Muscle of leg (tissue), 11 donors: ENCODE results near the gene TEX53. TPM values are rescaled to one million over a fixed set of nuclear protein-coding genes. Genes with fewer than 3 reads are reported as not detected.

ENCODE experiments used
- DNase-seq: peaks from one replicate; pipeline ENCODE4 v3.0.0; 2013
- H3K27ac ChIP-seq: one replicate; pipeline ENCODE4 v1.5.1; 2013; ENCODE audit warnings: mild to moderate bottlenecking, low read length, control low read depth
- H3K27me3 ChIP-seq: one replicate; pipeline ENCODE4 v1.6.1; 2013; ENCODE audit warnings: low read length; ENCODE audit not compliant: control insufficient read depth, insufficient read depth
- H3K36me3 ChIP-seq: one replicate; pipeline ENCODE4 v1.6.1; 2013; ENCODE audit warnings: low read length; ENCODE audit not compliant: control insufficient read depth, insufficient read depth
- H3K4me1 ChIP-seq: one replicate; pipeline ENCODE4 v1.6.1; 2013; ENCODE audit warnings: low read length; ENCODE audit not compliant: control insufficient read depth, insufficient read depth
- H3K4me3 ChIP-seq: one replicate; pipeline ENCODE4 v1.5.1; 2013; ENCODE audit warnings: low read length, control low read depth
- H3K9me3 ChIP-seq: replicated peaks from 2 replicates; pipeline ENCODE4 v1.6.1; 2013; ENCODE audit warnings: low read depth, low read length; ENCODE audit not compliant: control insufficient read depth
- WGBS: methylation state at CpG from one replicate; pipeline ENCODE4 v1.1.5; 2013; ENCODE audit warnings: missing lambda C conversion rate; ENCODE audit not compliant: insufficient coverage; 5-methylcytosine and 5-hydroxymethylcytosine counted together
- polyA plus RNA-seq, 8 donors: library from polyadenylated mRNA; unstranded; fragments of 120-200 nt; gene quantifications; one replicate each; pipeline versions ENCODE4 v1.2.1 to v1.2.3, GENCODE V29; 2013; ENCODE audit warnings: inconsistent platforms in 1 of 8, low replicate concordance in 1 of 8; ENCODE audit not compliant: insufficient read length in 8 of 8, insufficient read depth in 1 of 8
- total RNA-seq: library from RNA; stranded (reverse); fragments of 120-200 nt; gene quantifications from one replicate; pipeline ENCODE4 v1.2.4, GENCODE V29; 2013

Gene TEX53
- total and polyA plus RNA-seq, 9 donors, result not detected

DNA sequence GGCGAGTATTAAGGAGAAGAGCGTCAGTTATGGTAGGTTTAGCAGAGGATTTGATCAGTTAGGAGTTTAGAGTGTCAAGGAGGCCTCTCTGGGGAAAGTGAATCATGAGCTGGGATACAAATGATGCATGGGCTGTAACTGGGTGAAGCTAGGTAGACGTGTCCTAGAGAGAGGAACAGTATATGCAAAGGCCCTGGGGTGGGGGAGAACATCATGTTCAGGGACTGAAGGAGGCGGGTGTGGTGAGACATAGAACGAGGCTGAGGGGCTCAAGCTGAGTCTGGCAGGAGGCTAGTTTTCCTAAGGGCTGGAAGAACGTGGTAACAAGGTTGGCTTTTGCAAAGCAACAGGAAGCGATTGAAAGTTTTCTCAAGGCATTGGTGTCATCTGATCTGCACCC lies 36.0 kb downstream of the TEX53 start:
- Histone ChIP-seq H3K9me3 (no peaks in the 10 kb centered on the region), H3K4me1 (no peaks in the 10 kb centered on the region), H3K36me3 (peaks cover 8% of the 10 kb centered on the region), H3K4me3 (no peak overlapping the region), H3K27me3 (no peaks in the 10 kb centered on the region), H3K27ac (no peak overlapping the region)
- 82% methylated on average over 7 of the region's 7 CpGs for WGBS
- no peak for DNase-seq

DNA sequence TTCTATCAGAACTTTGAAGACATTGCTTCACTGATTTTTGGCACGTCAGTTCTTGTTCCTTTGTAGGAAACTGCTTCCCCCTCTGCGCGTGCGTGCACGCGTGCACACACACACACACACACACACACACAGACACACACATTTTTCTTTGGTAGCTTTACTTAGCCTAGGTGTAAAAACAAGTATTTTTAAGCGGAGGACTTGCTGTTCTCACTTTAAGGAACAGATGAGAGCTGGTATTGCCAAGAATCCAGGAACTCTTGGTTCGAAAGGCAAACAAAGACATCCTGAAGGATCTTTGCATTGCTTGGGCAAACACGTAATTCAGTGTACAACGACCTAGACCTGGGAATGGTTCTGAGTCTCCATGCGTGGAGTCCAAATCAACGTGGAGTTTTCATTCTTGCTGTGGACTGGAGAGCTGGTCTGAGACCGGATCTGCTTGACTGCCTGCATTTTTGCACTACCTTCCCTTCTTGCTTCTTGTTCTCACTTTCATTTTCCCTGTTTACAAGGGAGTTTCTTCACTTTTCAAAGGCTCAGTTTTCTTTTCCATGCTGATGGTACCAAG lies 38.3 kb downstream of the TEX53 start:
- WGBS, result 87% methylated on average over 5 of the region's 13 CpGs
- H3K9me3 ChIP-seq, result no peaks in the 10 kb centered on the region
- H3K27ac ChIP-seq, result no peak overlapping the region
- H3K27me3 ChIP-seq, result no peaks in the 10 kb centered on the region
- peak; percentile 21 for DNase-seq
- peaks cover 6% of the 10 kb centered on the region for H3K36me3 ChIP-seq
- no peaks in the 10 kb centered on the region for H3K4me1 ChIP-seq
- H3K4me3 ChIP-seq, result no peak overlapping the region

DNA sequence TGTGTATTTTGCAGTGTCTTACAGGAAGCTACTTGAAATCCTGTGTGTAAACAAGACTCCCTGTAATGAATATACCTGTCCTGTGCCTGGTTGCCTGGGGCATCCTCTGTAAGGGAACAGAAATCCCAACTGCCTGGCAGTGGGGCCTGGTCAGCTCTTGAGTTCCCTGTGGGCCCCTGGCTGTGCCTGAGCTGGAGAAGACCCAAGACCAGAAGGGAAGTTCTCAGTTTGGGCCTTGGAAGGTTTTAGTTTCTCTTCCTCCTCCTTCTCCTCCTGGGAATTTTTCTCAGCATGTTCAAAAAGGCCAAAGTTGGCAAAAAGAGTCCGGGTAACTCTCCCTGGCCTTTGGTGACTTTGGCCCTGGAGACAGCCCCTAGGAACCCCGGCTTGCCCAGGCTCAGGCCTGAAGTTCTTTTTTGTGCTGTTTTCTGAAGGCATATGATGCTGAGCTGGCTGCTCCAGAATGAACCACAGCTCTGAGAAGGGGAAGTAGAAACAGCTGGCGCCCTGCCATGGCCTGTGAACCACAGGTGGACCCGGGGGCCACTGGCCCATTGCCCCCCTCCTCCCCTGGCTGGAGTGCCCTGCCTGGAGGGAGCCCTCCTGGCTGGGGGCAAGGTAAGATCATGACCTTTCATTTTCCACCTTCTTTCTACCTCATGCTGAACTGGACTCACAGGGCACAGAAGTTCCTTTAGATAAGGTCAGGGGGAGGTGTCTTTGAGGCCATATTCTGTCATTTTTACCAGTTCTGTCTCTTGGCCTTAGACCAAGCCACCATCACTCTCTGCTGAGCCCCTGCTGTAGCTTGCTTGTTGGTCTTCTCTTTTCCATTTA lies 40.7 kb downstream of the TEX53 start:
- peak; percentile 67 for DNase-seq
- no peak overlapping the region for H3K27ac ChIP-seq
- WGBS, result 44% methylated on average over 3 of the region's 4 CpGs

GRCh38 chr9:114614373-114614772 lies 43.2 kb downstream of the TEX53 start:
- H3K9me3 ChIP-seq, result no peaks in the 10 kb centered on the region
- H3K27ac ChIP-seq, result no peak overlapping the region
- peaks cover 13% of the 10 kb centered on the region for H3K4me1 ChIP-seq
- no peak overlapping the region for H3K4me3 ChIP-seq
- no peaks in the 10 kb centered on the region for H3K27me3 ChIP-seq
- H3K36me3 ChIP-seq, result peaks cover 4% of the 10 kb centered on the region
- WGBS, result 100% methylated on average over 1 of the region's 3 CpGs
- no peak for DNase-seq

More for the DNA sequence above, 40.7 kb downstream of the TEX53 start:
- Histone ChIP-seq H3K9me3 (no peaks in the 10 kb centered on the region), H3K36me3 (peaks cover 4% of the 10 kb centered on the region), H3K4me3 (no peak overlapping the region), H3K4me1 (peaks cover 8% of the 10 kb centered on the region), H3K27me3 (no peaks in the 10 kb centered on the region)

DNA sequence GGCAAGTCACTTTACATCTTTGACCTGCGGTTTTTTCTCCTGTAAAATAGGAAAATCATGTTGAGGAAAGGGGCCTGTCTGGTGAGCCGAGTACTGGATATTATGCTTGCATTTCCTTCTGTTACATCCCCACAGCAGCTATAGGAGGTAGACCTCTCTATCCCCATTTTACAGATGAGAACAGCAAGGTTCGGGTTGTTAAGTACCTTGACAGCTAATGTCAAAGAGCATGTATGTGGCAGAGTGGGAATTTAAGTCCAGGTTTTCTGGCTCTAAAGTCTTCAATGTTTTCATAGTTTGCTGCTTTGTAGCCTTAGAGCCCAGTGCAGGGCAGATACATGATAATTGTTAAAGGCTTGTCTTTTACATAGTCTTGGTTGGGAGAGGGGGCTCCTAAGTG lies 43.7 kb downstream of the TEX53 start:
- peaks cover 4% of the 10 kb centered on the region for H3K36me3 ChIP-seq
- no peak overlapping the region for H3K4me3 ChIP-seq
- H3K4me1 ChIP-seq, result peaks cover 13% of the 10 kb centered on the region
- no peak for DNase-seq
- WGBS, result no CpG with 5 or more reads among the region's 3 CpGs
- H3K9me3 ChIP-seq, result no peaks in the 10 kb centered on the region
- no peak overlapping the region for H3K27ac ChIP-seq
- H3K27me3 ChIP-seq, result no peaks in the 10 kb centered on the region

DNA sequence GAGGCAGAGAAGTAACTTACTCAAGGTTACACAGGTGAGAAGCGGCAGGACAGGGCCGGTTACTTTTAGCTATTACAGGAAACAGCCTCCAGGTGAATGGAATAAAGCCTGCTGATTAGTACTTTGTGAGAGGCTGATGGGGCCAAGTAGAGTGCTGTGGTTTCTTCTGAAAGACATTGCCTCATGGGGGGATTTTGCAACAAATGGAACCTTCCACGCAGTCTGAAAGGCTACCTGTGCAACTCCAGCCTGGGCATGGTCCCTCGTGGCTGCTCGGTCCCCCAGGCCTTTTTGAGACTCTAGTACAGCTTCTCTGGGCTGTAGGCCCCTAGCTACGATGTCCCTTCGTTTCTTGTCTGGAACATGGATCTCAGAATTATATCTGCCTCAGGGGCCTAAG lies 44.5 kb downstream of the TEX53 start:
- Histone ChIP-seq H3K4me3 (no peak overlapping the region), H3K4me1 (peaks cover 13% of the 10 kb centered on the region), H3K27me3 (no peaks in the 10 kb centered on the region), H3K36me3 (peaks cover under 1% of the 10 kb centered on the region), H3K9me3 (no peaks in the 10 kb centered on the region), H3K27ac (no peak overlapping the region)
- DNase-seq, result no peak
- WGBS, result 80% methylated on average over 7 of the region's 7 CpGs

DNA sequence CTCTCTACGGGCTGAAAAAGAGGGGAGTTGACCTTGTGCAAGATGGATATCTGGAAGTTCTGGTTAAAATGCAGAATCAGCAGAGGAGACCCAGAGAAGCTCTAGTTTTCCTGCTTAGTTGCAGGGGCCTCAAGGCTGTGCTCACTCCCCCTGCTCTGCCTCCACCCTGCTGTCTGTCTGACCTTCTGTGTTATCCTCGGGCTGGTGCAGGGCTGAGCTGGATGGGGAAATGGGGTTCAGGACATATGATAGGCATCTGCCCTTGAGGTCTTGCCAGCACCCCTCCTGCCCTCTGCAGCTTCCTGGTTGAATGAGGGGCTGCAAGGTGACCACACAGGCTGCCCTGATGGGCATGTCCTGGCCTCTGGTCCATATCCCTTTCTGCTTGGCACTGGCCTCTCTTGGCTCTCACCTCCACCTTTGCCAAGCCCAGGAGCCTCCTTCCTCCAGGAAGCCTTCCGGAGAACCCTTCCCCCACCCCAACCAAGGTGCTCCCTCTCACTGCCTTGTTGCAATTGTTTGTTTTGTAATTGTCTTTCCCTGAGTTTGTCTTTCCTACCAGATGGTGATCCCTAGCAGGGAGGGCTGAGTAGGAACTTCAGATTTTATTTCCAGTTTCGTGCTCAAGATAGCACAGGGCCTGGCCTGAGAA lies 45.2 kb downstream of the TEX53 start:
- Histone ChIP-seq H3K4me1 (peaks cover 13% of the 10 kb centered on the region), H3K9me3 (no peaks in the 10 kb centered on the region), H3K36me3 (no peaks in the 10 kb centered on the region), H3K4me3 (peak overlapping the region; percentile 61), H3K27ac (peak overlapping the region; percentile 74), H3K27me3 (no peaks in the 10 kb centered on the region)
- no peak for DNase-seq
- 7% methylated on average over 2 of the region's 4 CpGs for WGBS

DNA sequence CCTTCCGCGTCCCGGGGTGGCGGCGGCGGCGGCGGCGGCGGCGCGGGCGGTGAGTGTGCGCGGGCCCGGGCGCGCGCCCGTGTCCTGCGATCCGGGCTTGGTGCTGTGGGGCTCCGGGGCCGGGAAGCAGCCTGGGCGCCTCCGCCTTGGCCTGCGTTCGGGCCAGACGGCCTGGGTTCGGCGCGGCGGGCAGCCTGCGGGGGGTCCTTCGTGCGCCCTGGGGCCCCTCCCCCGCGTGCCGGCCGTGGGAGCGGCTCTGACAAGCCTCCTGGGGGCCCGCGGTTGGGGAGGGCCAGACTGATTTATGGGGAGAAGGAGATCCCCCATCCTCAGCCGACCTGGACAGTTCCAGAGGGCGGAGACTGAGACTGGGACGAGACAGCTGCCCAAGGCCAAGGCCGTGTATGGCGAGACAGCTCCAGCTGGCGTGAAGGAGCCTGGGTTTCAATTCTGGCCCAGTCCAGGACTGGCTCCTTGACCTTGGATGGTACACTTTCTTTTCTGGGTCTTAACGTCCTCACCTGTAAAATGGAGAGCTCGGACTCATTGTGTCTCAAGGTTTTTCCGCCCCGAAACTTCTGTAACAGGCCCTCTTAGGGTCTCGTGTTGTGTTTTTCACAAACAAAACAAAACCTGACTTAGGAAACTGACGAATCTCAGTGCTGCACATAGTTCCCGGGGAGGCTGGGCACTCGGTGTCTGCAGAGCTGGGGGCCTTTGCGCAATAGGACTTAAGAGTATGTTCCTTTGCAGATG lies 45.9 kb downstream of the TEX53 start:
- 3% methylated on average over 45 of the region's 58 CpGs for WGBS
- no peaks in the 10 kb centered on the region for H3K9me3 ChIP-seq
- H3K4me3 ChIP-seq, result peak overlapping the region; percentile 61
- H3K36me3 ChIP-seq, result no peaks in the 10 kb centered on the region
- no peaks in the 10 kb centered on the region for H3K27me3 ChIP-seq
- DNase-seq, result peak; percentile 85
- H3K27ac ChIP-seq, result peak overlapping the region; percentile 74
- peaks cover 13% of the 10 kb centered on the region for H3K4me1 ChIP-seq

- no peak overlapping the region for H3K4me3 ChIP-seq
- no CpG with 5 or more reads among the region's 2 CpGs for WGBS
- H3K9me3 ChIP-seq, result no peaks in the 10 kb centered on the region
- DNase-seq, result no peak
- no peak overlapping the region for H3K27ac ChIP-seq
- H3K27me3 ChIP-seq, result no peaks in the 10 kb centered on the region
- no peaks in the 10 kb centered on the region for H3K36me3 ChIP-seq
- H3K4me1 ChIP-seq, result peaks cover 13% of the 10 kb centered on the region
These were observed 49.1 kb downstream of the TEX53 start for GRCh38 chr9:114608525-114608796.
